ENCODE measurements around the gene DMXL1.

DNA sequence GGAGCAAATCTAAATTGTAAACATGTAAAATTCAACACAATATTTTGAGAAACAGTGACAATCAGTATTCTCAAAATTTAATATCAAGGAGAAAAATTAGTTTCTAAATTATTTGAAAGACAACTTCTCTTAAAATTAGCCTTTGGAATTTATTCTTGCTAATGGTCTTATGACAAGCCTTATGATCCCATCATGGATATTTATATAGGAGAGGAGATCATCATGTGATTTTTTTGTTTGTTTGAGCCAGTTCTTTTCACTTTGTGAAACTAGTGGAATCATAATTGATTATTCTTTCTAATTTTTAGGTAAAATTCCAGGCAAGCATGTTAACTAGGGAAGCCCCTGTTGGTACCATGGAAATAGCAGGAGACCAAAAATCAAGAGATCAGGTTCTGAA lies 24.7 kb downstream of the DMXL1 start:
- TF ChIP-seq CTCF (conservative IDR thresholded peaks at IDR 0.05 in 1 of 2, IDR thresholded peaks at IDR 0.05 in 1 of 2; ENCODE audit: extremely low read depth in 1 of 2, insufficient read depth in 1 of 2, low read depth in 1 of 2, low read length in 2 of 2), result no peak
- no peak for TF ChIP-seq EZH2 (IDR thresholded peaks at IDR 0.05; ENCODE audit: borderline replicate concordance, low read length)
